Activated T-cell treated with anti-CD3 and anti-CD28 coated beads for 4 hours (primary cell): ENCODE measurements around the gene LRRC74A.

Experiments
- DNase-seq: peaks from one replicate; pipeline ENCODE4 v3.0.0-alpha.2; 2020

LRRC74A gene

DNA sequence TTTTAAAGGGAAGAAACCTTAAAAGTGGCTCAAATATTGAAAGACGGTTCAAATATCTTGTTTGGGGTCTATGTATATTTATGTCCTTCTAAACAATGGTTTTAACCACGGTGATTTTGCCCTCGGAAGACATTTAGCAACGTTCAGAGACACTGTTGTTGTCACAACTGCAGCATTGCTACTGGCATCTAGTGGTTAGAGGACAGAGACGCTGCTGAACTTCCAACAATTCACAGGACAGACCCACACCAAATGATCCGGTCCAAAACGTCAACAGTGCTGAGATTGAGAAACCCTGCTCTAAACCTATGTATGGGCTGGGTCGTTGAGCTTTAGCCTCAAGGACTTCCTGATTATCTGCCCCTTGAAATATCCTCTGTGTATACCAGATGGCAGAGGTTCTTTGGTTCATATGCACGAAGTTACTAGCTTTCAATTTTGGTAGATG is 15.2 kb upstream of the LRRC74A start:
- no peak for DNase-seq

- DNase-seq = no peak
These were observed 14.6 kb upstream of the LRRC74A start for GRCh38 chr14:76811561-76811960.

DNA sequence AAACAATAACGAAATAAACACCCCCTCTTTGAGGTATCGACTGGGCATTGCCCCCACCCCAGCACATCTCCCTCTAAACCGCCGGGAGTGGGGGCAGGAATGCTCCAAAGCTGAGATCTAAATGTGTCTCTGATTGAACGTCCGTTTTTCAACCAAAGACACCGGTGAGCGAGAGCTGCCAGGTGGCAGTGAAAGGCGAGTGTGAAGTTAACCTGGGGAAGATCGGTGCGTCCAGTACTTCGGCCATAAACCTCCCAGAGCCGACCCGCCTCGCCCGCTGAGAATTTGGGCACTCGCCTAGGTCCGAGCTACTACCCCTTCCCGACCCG is 14.2 kb upstream of the LRRC74A start:
- peak; percentile 9 for DNase-seq

DNA sequence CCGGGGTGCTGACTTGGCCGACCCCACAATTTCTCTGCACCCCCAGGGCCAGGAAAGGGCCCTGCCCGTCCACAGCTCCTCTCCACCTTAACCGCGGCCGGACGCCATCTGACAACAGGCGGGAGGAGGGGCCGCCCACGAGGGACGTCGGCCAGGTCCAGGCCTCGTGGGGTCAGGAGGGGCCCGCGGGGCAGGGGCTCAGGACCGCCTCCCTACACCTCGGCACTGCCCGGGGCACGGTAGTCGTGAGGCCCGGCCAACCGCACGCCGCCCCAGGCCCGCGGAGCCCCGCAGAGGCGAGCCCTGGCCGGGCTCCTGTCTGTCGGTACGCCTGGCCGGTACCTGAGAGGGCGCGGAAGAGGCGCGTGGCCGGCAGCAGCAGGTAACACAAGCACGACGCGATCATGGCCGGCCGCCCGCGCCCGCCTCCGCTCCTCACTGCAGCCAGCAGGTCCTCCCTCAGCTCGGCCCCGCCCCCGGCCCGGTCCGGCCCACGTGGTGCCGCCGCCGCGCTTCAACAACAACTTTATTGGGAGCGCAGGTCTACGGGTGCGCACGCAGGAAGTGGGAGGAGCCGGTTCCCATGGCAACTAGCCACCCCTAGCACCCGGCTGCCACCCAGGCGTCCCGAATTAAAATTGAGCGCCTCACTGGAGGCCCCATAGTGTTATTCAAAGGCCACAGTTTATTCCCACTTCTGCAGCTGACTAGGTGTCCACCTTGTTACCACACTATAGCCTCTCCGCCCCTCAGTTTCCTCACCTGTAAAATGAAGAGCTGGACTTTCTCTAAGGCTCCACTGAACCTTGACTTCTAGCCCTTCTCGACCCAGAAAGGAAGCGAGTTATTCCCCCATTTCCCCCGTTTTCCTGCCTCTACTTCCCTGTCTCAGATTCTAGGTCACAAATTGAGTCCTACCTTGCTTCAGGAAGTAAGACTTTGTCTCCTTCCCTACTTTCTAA is 13.5 kb upstream of the LRRC74A start, which contains the start of gene ANGEL1:
TSS of gene ANGEL1 (minus strand) at position 461 of the 962 bp plus-strand sequence. CDS start at position 406, 55 bp downstream.
- peak; percentile 97 for DNase-seq

DNA sequence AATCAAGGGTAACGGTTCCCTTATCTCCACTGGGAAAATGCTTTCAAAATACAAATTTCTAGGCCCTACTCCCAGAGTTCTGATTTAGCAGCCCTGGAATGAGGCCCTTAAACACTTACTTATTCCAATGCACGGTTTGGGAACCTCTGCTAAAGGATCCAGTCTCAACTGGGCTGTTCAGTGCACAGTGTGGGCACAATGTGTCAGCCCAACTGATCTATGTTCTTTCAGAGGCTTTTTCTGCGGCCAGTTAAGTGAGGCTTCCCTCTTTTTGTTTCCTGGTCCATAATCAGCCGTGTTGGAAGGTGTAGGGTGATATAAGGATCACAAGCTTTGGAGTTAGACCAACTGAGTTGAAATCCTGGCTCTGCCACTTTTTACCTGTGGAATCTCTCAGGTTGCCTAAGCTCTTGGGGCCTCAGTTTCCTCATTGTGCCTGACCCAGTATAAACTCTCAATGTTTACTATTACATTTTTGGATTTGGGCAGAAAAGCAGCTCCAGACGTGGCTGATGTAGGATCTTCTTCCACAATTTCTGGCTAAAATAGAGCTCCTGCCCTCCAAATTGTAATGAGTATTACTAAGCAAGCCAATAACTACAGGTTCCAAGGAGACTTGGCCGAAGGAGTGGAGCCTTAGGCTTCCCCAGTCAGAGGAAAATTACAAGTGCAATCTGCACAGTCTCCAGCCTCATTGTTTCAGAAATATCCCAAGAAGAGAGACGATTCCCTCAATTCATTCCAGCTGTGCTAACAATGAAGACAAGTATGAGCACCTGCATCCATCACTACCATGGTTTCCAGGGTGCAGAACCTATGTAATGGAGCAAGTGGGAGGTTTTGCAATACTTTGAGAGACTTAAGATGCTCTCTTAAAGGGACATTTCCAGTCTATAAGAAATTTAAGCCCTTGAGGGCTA is 11.2 kb upstream of the LRRC74A start:
- DNase-seq = no peak

- DNase-seq = no peak
These were observed 5.5 kb upstream of the LRRC74A start for GRCh38 chr14:76820700-76821099.

DNA sequence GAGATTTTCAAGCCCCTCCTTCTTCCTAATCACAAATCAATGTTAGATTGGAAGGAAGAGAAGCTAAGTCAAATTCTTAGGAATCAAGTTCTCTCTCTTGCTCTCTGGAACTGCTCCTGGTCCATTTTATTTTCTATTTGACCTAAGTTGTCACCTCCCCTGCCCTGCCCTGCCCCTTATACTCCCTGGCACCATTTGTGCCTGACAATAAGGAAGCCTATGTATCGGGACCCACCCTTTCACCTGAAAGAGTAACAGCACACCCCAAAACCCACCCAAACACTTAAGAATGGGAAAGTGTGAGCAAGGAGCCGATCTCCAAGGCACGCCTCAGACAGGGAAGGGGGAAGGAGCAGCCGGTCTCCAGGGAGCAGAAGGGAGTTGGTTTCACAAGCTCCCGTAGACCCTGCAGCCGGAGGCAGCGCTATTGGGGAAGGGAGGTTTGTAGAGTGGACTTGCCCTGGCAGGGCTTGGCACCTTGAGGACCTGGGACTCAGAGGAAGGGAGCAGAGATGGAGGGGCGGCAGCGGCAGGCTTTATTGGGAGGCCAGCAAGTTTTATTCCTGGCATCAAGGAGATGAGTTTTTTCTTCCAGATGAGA is 1.6 kb downstream of the LRRC74A start:
- DNase-seq = no peak

DNA sequence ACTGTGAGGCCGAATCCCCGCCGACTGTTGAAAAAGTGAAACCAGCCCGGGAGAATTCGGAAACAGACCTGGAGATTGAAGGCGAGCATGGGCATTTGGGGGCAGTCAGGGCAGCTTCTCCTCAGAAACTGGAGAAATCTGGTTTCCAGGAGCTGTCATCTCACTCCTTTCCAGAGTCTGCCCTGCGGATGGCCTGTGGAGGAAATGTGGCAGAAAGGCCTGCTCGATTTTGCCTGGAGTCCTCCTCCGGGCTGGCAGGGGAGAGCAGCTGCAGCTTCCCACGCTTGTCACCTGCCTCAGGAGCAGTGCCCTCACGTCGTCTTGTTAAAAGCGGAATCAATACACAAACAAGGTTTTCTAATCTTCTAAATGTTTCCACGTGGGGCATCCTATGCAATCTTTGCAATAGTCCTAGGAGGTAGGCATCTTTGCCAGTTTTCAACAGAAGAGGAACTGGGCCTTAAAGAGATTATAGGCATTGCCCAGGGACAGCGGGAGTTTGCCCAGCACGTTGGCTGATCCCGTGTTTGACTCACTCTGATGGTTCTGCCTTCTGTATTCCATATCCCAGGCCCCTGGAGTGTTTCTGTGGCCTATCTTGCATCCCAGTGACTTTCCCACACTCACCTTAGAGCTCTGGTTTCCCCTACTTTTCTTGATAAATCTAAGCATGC is 2.3 kb downstream of the LRRC74A start:
- DNase-seq = no peak

DNA sequence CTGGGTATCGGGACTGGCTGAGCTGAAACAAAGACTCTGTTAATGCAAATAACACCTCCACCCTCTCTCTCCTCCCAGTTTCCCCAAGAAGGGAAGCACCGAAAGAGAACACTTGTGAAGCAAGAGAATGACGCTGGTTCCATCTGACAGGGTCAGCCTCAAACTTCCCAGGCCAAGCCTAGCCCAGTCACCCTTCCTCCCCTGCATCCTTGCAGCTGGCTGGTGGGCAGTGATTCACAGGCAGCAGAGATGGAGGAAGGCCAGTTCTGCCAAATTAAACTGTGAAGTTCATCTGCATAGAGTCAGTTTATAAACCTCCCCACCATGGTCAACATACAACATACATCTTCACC is 2.8 kb downstream of the LRRC74A start:
- no peak for DNase-seq

- no peak for DNase-seq
These were observed 3.6 kb downstream of the LRRC74A start for GRCh38 chr14:76829650-76830421.

- DNase-seq = no peak
These were observed 4.3 kb downstream of the LRRC74A start for GRCh38 chr14:76830556-76830955.

DNA sequence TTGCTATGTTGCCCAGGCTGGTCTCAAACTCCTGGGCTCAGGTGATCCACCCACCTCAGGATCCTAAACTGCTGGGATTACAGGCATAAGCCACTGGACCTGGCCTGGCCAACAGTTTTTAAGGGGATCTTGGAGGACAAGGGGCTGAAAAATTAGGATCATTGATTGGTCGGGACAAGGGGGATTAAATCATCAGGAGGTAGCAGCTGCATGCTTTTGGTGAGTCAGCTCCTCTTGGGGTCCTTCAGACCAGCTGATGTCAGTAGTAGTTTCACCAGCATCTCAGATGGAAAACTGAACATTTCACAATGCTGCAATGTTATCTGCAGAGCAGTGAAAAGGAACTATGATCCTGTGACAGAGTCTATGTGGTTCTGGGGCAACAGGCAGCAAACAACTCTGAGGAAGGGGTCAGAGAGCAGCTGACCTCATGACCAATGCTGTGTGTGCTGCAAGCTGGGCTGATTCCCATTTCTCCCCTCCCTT is 6.3 kb downstream of the LRRC74A start:
- DNase-seq = no peak

DNA sequence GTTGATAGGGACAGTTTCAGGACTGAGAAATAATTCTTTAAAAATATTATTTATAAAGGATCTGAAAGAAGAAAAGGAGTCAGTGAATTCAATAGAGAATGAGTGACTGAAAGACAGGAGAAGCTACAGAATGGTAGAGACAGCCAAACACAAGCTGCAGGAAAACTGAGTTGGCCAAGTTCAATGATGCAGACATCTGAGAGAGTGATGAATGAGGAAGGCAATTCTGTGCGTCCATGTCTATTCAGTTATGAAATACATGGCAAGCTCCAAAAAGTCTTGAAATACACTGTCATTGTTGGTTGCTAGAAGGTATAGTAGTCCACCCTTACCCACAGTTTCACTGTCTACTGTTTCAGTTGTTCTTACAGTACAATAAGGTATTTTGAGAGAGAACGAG is 6.8 kb downstream of the LRRC74A start:
- no peak for DNase-seq

DNA sequence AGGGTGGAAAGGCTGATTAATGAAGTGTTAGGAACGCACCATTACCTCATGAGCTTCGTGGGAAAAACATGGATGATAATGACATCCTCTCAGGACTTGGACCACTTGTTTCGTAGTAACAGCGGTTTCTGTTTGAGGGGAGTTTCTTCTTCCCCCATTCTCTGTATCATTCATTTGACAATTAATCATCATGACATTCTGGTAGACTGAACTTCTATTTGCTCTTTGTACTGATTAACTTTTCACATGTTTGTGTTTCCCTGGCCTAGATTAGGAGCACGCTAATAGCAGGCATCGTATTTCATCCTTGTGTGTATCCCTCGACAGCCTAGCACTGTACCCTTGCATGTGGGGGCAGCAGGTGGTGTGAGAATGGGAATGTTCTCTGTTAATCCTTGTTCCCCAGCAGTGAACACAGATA is 8.0 kb downstream of the LRRC74A start:
- no peak for DNase-seq

DNA sequence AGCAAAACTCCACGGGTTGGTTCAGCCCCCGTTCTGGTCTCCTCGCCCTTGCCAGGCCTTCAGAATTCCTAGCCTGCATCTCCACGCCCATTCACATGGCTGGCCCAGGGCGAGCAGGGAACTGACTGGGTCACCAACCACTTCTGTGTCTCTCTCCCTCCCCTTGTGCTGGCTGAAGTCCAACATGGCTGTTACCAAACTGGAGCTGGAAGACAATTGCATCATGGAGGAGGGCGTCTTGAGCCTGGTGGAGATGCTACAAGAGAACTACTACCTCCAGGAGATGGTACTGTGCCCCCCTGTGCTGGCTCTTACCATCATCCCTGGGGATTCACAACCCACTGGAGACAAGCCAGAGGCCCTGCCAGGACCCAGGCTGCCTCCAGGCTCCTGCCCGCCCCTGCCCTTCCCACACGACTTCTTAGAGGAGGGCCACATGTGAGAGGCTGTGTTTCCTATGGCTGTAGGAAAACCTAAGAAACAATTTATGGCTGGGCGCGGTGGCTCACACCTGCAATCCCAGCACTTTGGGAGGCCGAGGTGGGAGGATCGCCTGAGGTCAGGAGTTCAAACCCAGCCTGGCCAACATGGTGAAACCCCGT is 9.9 kb downstream of the LRRC74A start:
- DNase-seq = no peak

GRCh38 chr14:76837524-76837923 is 11.3 kb downstream of the LRRC74A start:
- no peak for DNase-seq

GRCh38 chr14:76842414-76842813 is 16.2 kb downstream of the LRRC74A start:
- DNase-seq = no peak

GRCh38 chr14:76844223-76844622 is 18.0 kb downstream of the LRRC74A start:
- peak; percentile 40 for DNase-seq

- no peak for DNase-seq
These were observed 20.3 kb downstream of the LRRC74A start for GRCh38 chr14:76846331-76847047.

DNA sequence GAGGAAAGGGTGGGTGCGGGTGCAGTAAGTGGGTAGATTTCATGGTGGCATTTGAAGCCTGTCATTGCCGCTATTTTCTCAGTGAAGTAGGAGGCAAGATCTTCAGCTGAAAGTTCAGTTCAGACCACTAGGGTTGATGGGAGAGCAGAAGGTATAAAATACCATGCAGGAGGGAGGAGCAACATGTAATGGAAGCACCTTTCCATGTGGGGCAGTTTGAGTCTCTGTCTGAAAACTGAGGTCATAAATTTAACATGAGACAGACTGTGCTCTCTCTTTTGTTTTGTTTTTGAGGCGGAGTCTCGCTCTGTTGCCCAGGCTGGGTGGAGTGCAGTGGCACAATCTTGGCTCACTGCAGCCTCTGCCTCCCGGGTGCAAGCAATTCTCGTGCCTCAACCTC is 22.7 kb downstream of the LRRC74A start:
- DNase-seq = no peak

DNA sequence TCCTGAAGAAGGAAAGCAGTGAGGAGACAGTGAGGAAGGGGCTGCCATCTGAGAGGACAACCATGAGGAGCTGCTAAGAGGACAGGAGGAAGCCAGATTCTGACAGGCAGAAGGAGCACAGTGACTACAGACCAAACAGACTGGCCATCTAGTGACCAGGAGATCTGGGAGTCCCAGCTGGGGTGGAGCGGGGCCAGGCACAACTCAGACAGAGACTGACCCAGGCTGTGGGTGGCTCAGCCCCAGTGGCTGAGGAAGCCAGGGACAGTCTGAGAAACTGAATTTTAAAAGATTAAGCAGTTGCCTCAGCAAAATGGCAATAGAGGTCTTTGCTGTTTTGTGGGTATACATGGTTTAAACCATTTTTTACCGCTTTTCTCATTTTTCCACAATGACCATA is 28.9 kb downstream of the LRRC74A start:
- no peak for DNase-seq
